ENCODE measurements around the gene CSRNP3. TPM values are rescaled to one million over a fixed set of nuclear protein-coding genes. Genes with fewer than 3 reads are reported as not detected.

The CSRNP3 gene
- total RNA-seq, 1 donor from 2014 or later, result not detected

GRCh38 chr2:165679621-165680020, 210.1 kb downstream of the CSRNP3 start:
- intact Hi-C loops (cut with micrococcal nuclease), result no loop called here

GRCh38 chr2:165681841-165682240, 212.3 kb downstream of the CSRNP3 start:
- intact Hi-C loops (cut with micrococcal nuclease), result no loop called here

GRCh38 chr2:165682546-165682945, 213.0 kb downstream of the CSRNP3 start:
- intact Hi-C loops (cut with micrococcal nuclease), result no loop called here

- intact Hi-C loops (cut with micrococcal nuclease), result no loop called here
These were observed 217.3 kb downstream of the CSRNP3 start for GRCh38 chr2:165686800-165687199.

- intact Hi-C loops (cut with micrococcal nuclease), result no loop called here
These were observed 218.0 kb downstream of the CSRNP3 start for GRCh38 chr2:165687426-165688002.

GRCh38 chr2:165691615-165692014, 222.1 kb downstream of the CSRNP3 start:
- intact Hi-C loops (cut with micrococcal nuclease), result no loop called here

GRCh38 chr2:165692906-165693305, 223.4 kb downstream of the CSRNP3 start:
- intact Hi-C loops (cut with micrococcal nuclease), result no loop called here

GRCh38 chr2:165693838-165694237, 224.3 kb downstream of the CSRNP3 start:
- intact Hi-C loops (cut with micrococcal nuclease), result no loop called here

GRCh38 chr2:165697748-165698443, 228.4 kb downstream of the CSRNP3 start:
- intact Hi-C loops (cut with micrococcal nuclease), result no loop called here

- intact Hi-C loops (cut with micrococcal nuclease), result no loop called here
These were observed 229.0 kb downstream of the CSRNP3 start for GRCh38 chr2:165698444-165698884.

- intact Hi-C loops (cut with micrococcal nuclease), result no loop called here
These were observed 230.4 kb downstream of the CSRNP3 start for GRCh38 chr2:165699946-165700345.

GRCh38 chr2:165700531-165700930, 231.0 kb downstream of the CSRNP3 start:
- intact Hi-C loops (cut with micrococcal nuclease), result no loop called here

GRCh38 chr2:165701147-165701546, 231.6 kb downstream of the CSRNP3 start:
- intact Hi-C loops (cut with micrococcal nuclease), result no loop called here

GRCh38 chr2:165706960-165707487, 237.5 kb downstream of the CSRNP3 start:
- intact Hi-C loops (cut with micrococcal nuclease), result no loop called here

- intact Hi-C loops (cut with micrococcal nuclease), result no loop called here
These were observed 246.6 kb downstream of the CSRNP3 start for GRCh38 chr2:165716091-165716490.

GRCh38 chr2:165718610-165719210, 249.2 kb downstream of the CSRNP3 start:
- intact Hi-C loops (cut with micrococcal nuclease), result no loop called here

- intact Hi-C loops (cut with micrococcal nuclease), result no loop called here
These were observed 251.0 kb downstream of the CSRNP3 start for GRCh38 chr2:165720511-165720910.

- intact Hi-C loops (cut with micrococcal nuclease), result no loop called here
These were observed 255.9 kb downstream of the CSRNP3 start for GRCh38 chr2:165725421-165725820.

Measured in T-helper 2 cell treated with Interferon-gamma antibody and Interleukin-4, amounts not matched to agents 100 ng/mL and 5 ng/mL, for 36 hours (primary cell).